OCI-LY3 (cell line): ENCODE measurements around the gene ATP8B1.

Experiments used
- H2AFZ ChIP-seq: fragments of 200-600, 300-600 bp; shearing (Covaris generic); 2 replicates; pipeline ENCODE4 v1.6.0; 2014; ENCODE audit warnings: antibody characterized with exemption, low read depth, low read length
- H3K27ac ChIP-seq: fragments of 200-600, 300-600 bp; sonication (generic); 2 replicates; pipeline ENCODE4 v1.5.1; 2014; ENCODE audit warnings: mild to moderate bottlenecking, low read length, moderate library complexity, mixed read lengths
- H3K27me3 ChIP-seq: fragments of 200-600, 300-600 bp; sonication (generic); 2 replicates; pipeline ENCODE4 v1.6.1; 2014; ENCODE audit warnings: low read depth, low read length, mixed read lengths
- H3K36me3 ChIP-seq: fragments of 200-600, 300-600 bp; sonication (generic); replicated peaks from 2 replicates; pipeline ENCODE3; 2014; ENCODE audit warnings: low read depth, low read length, mixed read lengths
- H3K4me1 ChIP-seq: fragments of 300-600, 200-600 bp; sonication (generic); 2 replicates; pipeline ENCODE4 v1.6.1; 2014; ENCODE audit warnings: low read length, mixed read lengths
- H3K4me2 ChIP-seq: fragments of 200-600, 300-600 bp; sonication (generic); 2 replicates; pipeline ENCODE4 v1.6.1; 2014; ENCODE audit warnings: low read length, mixed read lengths
- H3K4me3 ChIP-seq: fragments of 300-600, 200-600 bp; sonication (generic); 2 replicates; pipeline ENCODE4 v1.5.1; 2014; ENCODE audit warnings: antibody characterized with exemption, mild to moderate bottlenecking, low read length, moderate library complexity
- H3K79me2 ChIP-seq: fragments of 300-600, 200-600 bp; shearing (Covaris generic); 2 replicates; pipeline ENCODE4 v1.6.1; 2014; ENCODE audit warnings: mild to moderate bottlenecking, low read length, mixed read lengths
- H3K9ac ChIP-seq: fragments of 300-600, 200-600 bp; shearing (Covaris generic); 2 replicates; pipeline ENCODE4 v1.6.0; 2014; ENCODE audit warnings: mild to moderate bottlenecking, low read length, moderate library complexity
- H3K9me3 ChIP-seq: fragments of 200-600, 300-600 bp; shearing (Covaris generic); 2 replicates; pipeline ENCODE4 v1.6.1; 2014; ENCODE audit warnings: low read length, mixed read lengths; ENCODE audit not compliant: insufficient read depth
- H4K20me1 ChIP-seq: fragments of 200-600, 300-600 bp; sonication (generic); 2 replicates; pipeline ENCODE4 v1.6.1; 2016; ENCODE audit warnings: low read length, mixed read lengths; ENCODE audit not compliant: insufficient read depth
- CTCF ChIP-seq: fragments of 200-600, 300-600 bp; sonication (generic); IDR thresholded peaks from 2 replicates; pipeline ENCODE4 v1.5.1; 2014; ENCODE audit warnings: antibody characterized with exemption, low read length, low read depth
- EZH2phosphoT487 ChIP-seq: fragments of 200-600 bp; shearing (Covaris generic); IDR thresholded peaks from 2 replicates; pipeline ENCODE4 v1.6.1; 2018; ENCODE audit warnings: antibody characterized with exemption, mixed run types, low read depth

Gene ATP8B1

GRCh38 chr18:57716549-57716948 is 86.6 kb downstream of the ATP8B1 start:
- Histone ChIP-seq H3K4me2 (no peak overlapping the region), H4K20me1 (no peaks in the 10 kb centered on the region), H3K4me1 (no peaks in the 10 kb centered on the region), H3K36me3 (peaks cover 5% of the 10 kb centered on the region), H3K9me3 (peaks cover 9% of the 10 kb centered on the region; the same call in 1 of the 2 replicates), H2AFZ (no peak overlapping the region), H3K79me2 (no peaks in the 10 kb centered on the region), H3K27me3 (0 out of 2 replicates have a peak, but pooled peaks cover 6% of the 10 kb centered on the region), H3K9ac (no peak overlapping the region), H3K4me3 (no peak overlapping the region), H3K27ac (no peak overlapping the region)
- no peak for TF ChIP-seq EZH2phosphoT487

- Histone ChIP-seq H3K79me2 (no peaks in the 10 kb centered on the region), H2AFZ (no peak overlapping the region), H3K36me3 (peaks cover 5% of the 10 kb centered on the region), H3K4me2 (no peak overlapping the region), H3K4me1 (no peaks in the 10 kb centered on the region), H3K9me3 (peaks cover 9% of the 10 kb centered on the region; the same call in 1 of the 2 replicates), H3K27ac (no peak overlapping the region), H3K4me3 (no peak overlapping the region), H4K20me1 (no peaks in the 10 kb centered on the region), H3K9ac (no peak overlapping the region), H3K27me3 (0 out of 2 replicates have a peak, but pooled peaks cover 6% of the 10 kb centered on the region)
- TF ChIP-seq CTCF (no peak), EZH2phosphoT487 (no peak)
Observed at GRCh38 chr18:57715671-57716070, 87.4 kb downstream of the ATP8B1 start.

- Histone ChIP-seq H4K20me1 (no peaks in the 10 kb centered on the region), H3K27me3 (0 out of 2 replicates have a peak, but pooled peaks cover 6% of the 10 kb centered on the region), H3K4me2 (no peak overlapping the region), H3K4me1 (no peaks in the 10 kb centered on the region), H3K79me2 (no peaks in the 10 kb centered on the region), H3K36me3 (peaks cover 5% of the 10 kb centered on the region), H3K27ac (no peak overlapping the region), H2AFZ (no peak overlapping the region), H3K4me3 (no peak overlapping the region), H3K9ac (no peak overlapping the region), H3K9me3 (peaks cover 9% of the 10 kb centered on the region; the same call in 1 of the 2 replicates)
- TF ChIP-seq CTCF (no peak), EZH2phosphoT487 (no peak)
Observed at GRCh38 chr18:57715073-57715472, 88.0 kb downstream of the ATP8B1 start.

GRCh38 chr18:57710226-57710625 is 92.9 kb downstream of the ATP8B1 start:
- Histone ChIP-seq H3K4me1 (no peaks in the 10 kb centered on the region), H3K9me3 (peaks cover 3% of the 10 kb centered on the region; the same call in 1 of the 2 replicates), H3K27me3 (0 out of 2 replicates have a peak, but pooled peaks cover 3% of the 10 kb centered on the region), H2AFZ (no peak overlapping the region), H3K36me3 (peaks cover 5% of the 10 kb centered on the region), H3K4me3 (no peak overlapping the region), H3K27ac (no peak overlapping the region), H3K4me2 (no peak overlapping the region), H3K79me2 (no peaks in the 10 kb centered on the region), H3K9ac (no peak overlapping the region), H4K20me1 (no peaks in the 10 kb centered on the region)
- TF ChIP-seq CTCF = no peak
- TF ChIP-seq EZH2phosphoT487 = no peak

- no peaks in the 10 kb centered on the region for H3K79me2 ChIP-seq
Observed at GRCh38 chr18:57709335-57709734, 93.8 kb downstream of the ATP8B1 start.

More at GRCh38 chr18:57709335-57709734, 93.8 kb downstream of the ATP8B1 start:
- Histone ChIP-seq H2AFZ (no peak overlapping the region), H4K20me1 (no peaks in the 10 kb centered on the region), H3K36me3 (peaks cover 2% of the 10 kb centered on the region), H3K4me2 (no peak overlapping the region), H3K9me3 (no peaks in the 10 kb centered on the region), H3K9ac (no peak overlapping the region), H3K4me3 (no peak overlapping the region), H3K27me3 (no peaks in the 10 kb centered on the region), H3K27ac (no peak overlapping the region), H3K4me1 (no peaks in the 10 kb centered on the region)
- TF ChIP-seq EZH2phosphoT487 (no peak), CTCF (no peak)
